MCF 10A (cell line): ENCODE data around the gene UBQLN2. TPM values are rescaled to one million over a fixed set of nuclear protein-coding genes. Genes with fewer than 3 reads are reported as not detected.

ENCODE experiments used
- BruUV-seq: library from RNA; stranded (reverse); fragments of 400-500 nt; replicated peaks from 2 replicates; lab custom pipeline; 2021; lab: Mats Ljungman, UMichigan
- CTCF ChIA-PET: fragments of 300-600 bp; sonication (Branson Sonifier 250); formaldehyde crosslinking; extraction: SDS; loops from one replicate; lab custom pipeline; 2021; ENCODE audit warnings: antibody characterized with exemption, inconsistent platforms; lab: Yijun Ruan, JAX
- POLR2A ChIA-PET: fragments of 300-600, 350-650 bp; sonication (Branson Sonifier 250); formaldehyde crosslinking; extraction: SDS; loops from one replicate; lab custom pipeline; 2020; ENCODE audit warnings: antibody characterized with exemption, inconsistent platforms; lab: Yijun Ruan, JAX
- DNase-seq: peaks from one replicate; pipeline ENCODE4 v3.0.0-alpha.2; 2018; ENCODE audit not compliant: unreplicated experiment
- H3K27ac Mint-ChIP-seq: one replicate; pipeline ENCODE4 v1.8.0; 2022; ENCODE audit warnings: mild to moderate bottlenecking, low read depth, mixed read lengths; ENCODE audit not compliant: unreplicated experiment
- H3K27me3 Mint-ChIP-seq: one replicate; pipeline ENCODE4 v1.8.0; 2022; ENCODE audit warnings: mixed read lengths; ENCODE audit not compliant: insufficient read depth, unreplicated experiment
- H3K36me3 Mint-ChIP-seq: one replicate; pipeline ENCODE4 v1.8.0; 2022; ENCODE audit warnings: mild to moderate bottlenecking, moderate library complexity, mixed read lengths; ENCODE audit not compliant: insufficient read depth, unreplicated experiment
- H3K4me1 Mint-ChIP-seq: one replicate; pipeline ENCODE4 v1.8.0; 2022; ENCODE audit warnings: mixed read lengths; ENCODE audit not compliant: insufficient read depth, unreplicated experiment
- H3K4me3 Mint-ChIP-seq: one replicate; pipeline ENCODE4 v1.8.0; 2022; ENCODE audit warnings: mild to moderate bottlenecking, moderate library complexity, mixed read lengths; ENCODE audit not compliant: unreplicated experiment
- H3K9me3 Mint-ChIP-seq: one replicate; pipeline ENCODE4 v1.8.0; 2022; ENCODE audit warnings: mixed read lengths; ENCODE audit not compliant: unreplicated experiment
- intact Hi-C: fragments of 100-400 bp; cut with micrococcal nuclease; formaldehyde crosslinking; loops from 2 replicates; pipeline ENCODE4 v1.14.1; 2022
- total RNA-seq: library from RNA; stranded (reverse); gene quantifications from 2 replicates; pipeline ENCODE4 v1.2.3, GENCODE V29; 2022
- TF ChIP-seq, protein P1 (sequence below): fragments of 200-600 bp; IDR thresholded peaks from one replicate; pipeline ENCODE4 v1.8.0; 2022; ENCODE audit warnings: antibody characterized with exemption, mild to moderate bottlenecking; ENCODE audit not compliant: unreplicated experiment

Gene UBQLN2
- total RNA-seq, 1 experiment from 2014 or later, result 18.0 TPM

DNA sequence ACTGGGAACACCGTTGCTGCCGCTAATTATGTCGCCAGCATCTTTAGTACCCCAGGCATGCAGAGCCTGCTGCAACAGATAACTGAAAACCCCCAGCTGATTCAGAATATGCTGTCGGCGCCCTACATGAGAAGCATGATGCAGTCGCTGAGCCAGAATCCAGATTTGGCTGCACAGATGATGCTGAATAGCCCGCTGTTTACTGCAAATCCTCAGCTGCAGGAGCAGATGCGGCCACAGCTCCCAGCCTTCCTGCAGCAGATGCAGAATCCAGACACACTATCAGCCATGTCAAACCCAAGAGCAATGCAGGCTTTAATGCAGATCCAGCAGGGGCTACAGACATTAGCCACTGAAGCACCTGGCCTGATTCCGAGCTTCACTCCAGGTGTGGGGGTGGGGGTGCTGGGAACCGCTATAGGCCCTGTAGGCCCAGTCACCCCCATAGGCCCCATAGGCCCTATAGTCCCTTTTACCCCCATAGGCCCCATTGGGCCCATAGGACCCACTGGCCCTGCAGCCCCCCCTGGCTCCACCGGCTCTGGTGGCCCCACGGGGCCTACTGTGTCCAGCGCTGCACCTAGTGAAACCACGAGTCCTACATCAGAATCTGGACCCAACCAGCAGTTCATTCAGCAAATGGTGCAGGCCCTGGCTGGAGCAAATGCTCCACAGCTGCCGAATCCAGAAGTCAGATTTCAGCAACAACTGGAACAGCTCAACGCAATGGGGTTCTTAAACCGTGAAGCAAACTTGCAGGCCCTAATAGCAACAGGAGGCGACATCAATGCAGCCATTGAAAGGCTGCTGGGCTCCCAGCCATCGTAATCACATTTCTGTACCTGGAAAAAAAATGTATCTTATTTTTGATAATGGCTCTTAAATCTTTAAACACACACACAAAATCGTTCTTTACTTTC, 1.8 kb downstream of the UBQLN2 start:
- Mint-ChIP-seq H3K9me3 (no peaks in the 10 kb centered on the region), H3K27ac (no peak overlapping the region), H3K4me1 (no peaks in the 10 kb centered on the region), H3K36me3 (peaks cover 13% of the 10 kb centered on the region), H3K4me3 (peak overlapping the region; percentile 72), H3K27me3 (no peaks in the 10 kb centered on the region)
- no TSS peak for BruUV-seq
- ChIA-PET CTCF (interaction anchor here (1.7 kb wide), 1 partner anchor 169 kb away, joined by 5 read pairs; no protein-coding TSS in a partner anchor), POLR2A (interaction anchor here (1.6 to 2.7 kb wide), 4 partner anchors 61 to 337 kb away, joined by 6 to 15 read pairs (median 9); partner anchors contain the start of gene NBDY)
- TF ChIP-seq, protein P1, sequence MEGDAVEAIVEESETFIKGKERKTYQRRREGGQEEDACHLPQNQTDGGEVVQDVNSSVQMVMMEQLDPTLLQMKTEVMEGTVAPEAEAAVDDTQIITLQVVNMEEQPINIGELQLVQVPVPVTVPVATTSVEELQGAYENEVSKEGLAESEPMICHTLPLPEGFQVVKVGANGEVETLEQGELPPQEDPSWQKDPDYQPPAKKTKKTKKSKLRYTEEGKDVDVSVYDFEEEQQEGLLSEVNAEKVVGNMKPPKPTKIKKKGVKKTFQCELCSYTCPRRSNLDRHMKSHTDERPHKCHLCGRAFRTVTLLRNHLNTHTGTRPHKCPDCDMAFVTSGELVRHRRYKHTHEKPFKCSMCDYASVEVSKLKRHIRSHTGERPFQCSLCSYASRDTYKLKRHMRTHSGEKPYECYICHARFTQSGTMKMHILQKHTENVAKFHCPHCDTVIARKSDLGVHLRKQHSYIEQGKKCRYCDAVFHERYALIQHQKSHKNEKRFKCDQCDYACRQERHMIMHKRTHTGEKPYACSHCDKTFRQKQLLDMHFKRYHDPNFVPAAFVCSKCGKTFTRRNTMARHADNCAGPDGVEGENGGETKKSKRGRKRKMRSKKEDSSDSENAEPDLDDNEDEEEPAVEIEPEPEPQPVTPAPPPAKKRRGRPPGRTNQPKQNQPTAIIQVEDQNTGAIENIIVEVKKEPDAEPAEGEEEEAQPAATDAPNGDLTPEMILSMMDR, result no peak
- DNase-seq, result no peak
- intact Hi-C loops, result loop anchor here (2.0 to 10.0 kb wide), 2 partner anchors 162 to 280 kb away; no protein-coding TSS in a partner anchor

DNA sequence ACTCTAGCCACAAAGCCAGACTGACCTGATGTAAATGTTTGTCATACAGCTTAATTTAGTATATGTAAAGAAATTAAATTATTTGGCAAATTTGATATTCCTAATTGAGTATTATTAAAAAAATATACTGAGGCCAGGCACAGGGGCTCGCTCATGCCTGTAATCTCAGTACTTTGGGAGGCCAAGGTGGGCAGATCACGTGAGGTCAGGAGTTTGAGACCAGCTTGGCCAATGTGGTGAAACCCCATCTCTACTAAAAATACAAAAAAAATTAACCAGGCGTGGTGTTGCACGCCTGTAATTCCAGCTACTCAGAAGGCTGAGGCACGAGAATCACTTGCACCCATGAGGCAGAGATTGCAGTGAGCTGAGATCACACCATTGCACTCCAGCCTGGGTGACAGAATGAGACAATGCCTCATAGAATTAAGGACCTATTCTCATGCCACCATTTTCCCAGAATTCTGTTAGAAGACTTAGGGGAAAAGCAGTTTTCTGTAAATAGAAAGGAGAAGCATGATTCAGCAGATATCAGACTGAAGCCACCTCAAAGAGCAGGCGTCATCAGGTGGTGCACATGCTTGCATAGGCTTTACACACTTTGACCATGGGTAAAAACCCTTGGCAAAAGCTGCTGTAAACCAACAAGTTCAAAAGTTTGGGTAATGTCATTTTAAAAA, 6.1 kb downstream of the UBQLN2 start:
- intact Hi-C loops, result loop anchor here (10.0 kb wide), 1 partner anchor 285 kb away; no protein-coding TSS in a partner anchor
- peaks cover 13% of the 10 kb centered on the region for H3K27me3 Mint-ChIP-seq
- BruUV-seq, result no TSS peak
- CTCF ChIA-PET, result interaction anchor here (0.6 kb wide), 1 partner anchor 296 kb away, joined by 6 read pairs; no protein-coding TSS in a partner anchor
- H3K9me3 Mint-ChIP-seq, result no peaks in the 10 kb centered on the region
- H3K36me3 Mint-ChIP-seq, result peaks cover 20% of the 10 kb centered on the region
- DNase-seq, result no peak
- H3K27ac Mint-ChIP-seq, result no peak overlapping the region
- no peaks in the 10 kb centered on the region for H3K4me1 Mint-ChIP-seq
- POLR2A ChIA-PET, result no interaction called here
- TF ChIP-seq, protein P1, result no peak
- H3K4me3 Mint-ChIP-seq, result no peak overlapping the region

DNA sequence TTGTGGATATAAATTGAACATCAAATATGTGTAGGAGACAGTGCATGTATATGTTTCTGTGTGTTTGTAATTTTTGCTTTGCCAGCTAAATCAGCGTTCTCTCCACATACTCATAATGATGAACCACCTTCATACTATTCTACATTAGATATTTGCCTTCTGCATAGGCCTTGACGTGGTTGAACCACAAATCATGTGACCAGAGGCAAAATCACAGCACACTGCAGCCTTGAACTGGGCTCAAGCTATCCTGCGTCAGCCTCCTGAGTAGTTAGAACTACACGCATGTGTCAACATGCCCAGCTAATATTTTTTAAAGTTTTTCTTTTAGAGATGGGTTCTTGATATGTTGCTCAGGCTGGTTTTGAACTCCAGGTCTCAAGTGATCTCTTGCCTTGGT, 9.5 kb downstream of the UBQLN2 start:
- TF ChIP-seq, protein P1, result no peak
- intact Hi-C loops, result no loop called here

More for the DNA sequence above, 9.5 kb downstream of the UBQLN2 start:
- no peaks in the 10 kb centered on the region for H3K4me1 Mint-ChIP-seq
- no peak overlapping the region for H3K27ac Mint-ChIP-seq
- BruUV-seq, result no TSS peak
- DNase-seq, result no peak
- no peaks in the 10 kb centered on the region for H3K9me3 Mint-ChIP-seq
- H3K27me3 Mint-ChIP-seq, result peaks cover 31% of the 10 kb centered on the region
- H3K36me3 Mint-ChIP-seq, result peaks cover 20% of the 10 kb centered on the region
- no peak overlapping the region for H3K4me3 Mint-ChIP-seq
- ChIA-PET CTCF (interaction anchor here (1.1 kb wide), 1 partner anchor 291 kb away, joined by 3 read pairs; no protein-coding TSS in a partner anchor), POLR2A (interaction anchor here (0.7 to 1.0 kb wide), 2 partner anchors 9 to 423 kb away, joined by 3 to 4 read pairs; no protein-coding TSS in a partner anchor)
